COLO829 (cell line): Measurements from ENCODE around the gene OR5H6.
"Not testable (repeated sequence)": the region's sequence is repeated elsewhere in the genome, so short reads cannot be mapped to it uniquely, and the experiment has no call there.

Source experiments
- DNase-seq: peaks from one replicate; pipeline ENCODE4 v3.0.0; 2012; ENCODE audit warnings: low spot score

OR5H6 gene

DNA sequence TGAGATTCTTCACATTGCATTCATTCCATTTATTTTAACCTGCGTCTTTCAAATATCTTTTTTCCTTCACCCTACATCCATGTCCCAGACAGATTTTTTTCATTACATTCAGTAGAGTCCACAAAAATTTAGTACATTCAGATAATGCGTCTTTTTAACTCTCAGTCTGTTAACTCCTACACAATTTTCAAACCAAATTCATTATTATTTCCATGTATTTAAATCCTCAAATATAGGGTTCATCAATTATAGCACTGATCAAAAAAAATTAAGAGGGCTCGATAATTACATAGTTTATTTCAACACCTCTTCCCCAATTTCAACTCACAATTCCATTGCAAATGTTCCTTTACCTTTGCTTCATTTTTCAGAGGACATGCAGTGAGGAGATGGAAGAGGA lies at the start of gene OR5H6:
TSS of gene OR5H6 (plus strand) at position 301 of the 400 bp plus-strand sequence. CDS start at position 390, 89 bp downstream.
- no peak for DNase-seq

DNA sequence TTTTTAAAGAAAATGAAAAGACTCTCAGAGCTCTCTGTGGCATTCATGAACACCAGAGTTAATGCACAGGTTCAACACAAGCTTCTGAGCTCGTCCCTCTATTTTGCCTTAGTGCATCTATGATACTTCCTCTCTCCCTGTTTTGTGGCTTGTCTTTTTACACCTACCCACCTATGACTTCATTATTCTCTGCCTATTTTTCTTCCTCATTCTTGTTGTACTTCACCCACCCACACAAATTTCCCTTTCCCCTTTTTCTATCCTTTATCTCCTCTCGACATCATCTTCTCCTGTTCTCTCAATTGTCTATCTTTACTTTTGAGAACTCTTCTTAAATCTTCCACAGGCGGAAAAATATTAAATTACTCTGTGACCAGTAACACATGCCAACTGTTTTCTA lies 49.0 kb upstream of the OR5H6 start:
- DNase-seq: no peak

DNA sequence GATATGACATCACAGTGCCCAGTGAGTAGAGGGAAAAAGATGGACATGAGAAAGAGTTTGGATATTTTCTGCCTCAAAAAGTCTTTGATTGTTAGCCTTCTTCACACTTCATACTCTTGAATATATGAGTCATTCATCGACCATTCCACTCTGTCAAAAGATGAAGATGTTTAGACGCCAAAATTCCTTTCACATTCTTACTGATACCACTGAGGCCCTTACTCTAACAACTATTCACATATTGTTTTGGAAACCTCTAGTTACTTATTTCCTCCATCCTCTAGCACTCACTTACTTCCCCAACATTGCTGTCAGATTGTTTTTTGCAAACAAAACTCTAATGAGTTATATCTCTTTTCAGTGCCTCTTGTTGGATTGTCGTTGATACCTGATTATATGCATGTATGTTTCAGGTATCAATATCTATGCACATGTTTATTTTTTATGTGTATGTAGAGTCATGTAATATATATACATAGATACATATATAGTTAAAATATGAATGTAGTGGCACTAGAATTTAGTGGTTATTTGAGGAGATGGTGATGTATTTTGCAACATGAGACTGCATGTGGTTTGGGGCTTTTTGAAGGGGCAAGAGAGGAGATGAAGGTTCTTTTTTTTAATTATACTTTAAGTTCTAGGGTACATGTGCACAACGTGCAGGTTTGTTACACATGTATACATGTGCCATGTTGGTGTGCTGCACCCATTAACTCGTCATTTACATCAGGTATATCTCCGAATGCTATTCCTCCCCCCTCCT lies 40.0 kb upstream of the OR5H6 start:
- no peak for DNase-seq

DNA sequence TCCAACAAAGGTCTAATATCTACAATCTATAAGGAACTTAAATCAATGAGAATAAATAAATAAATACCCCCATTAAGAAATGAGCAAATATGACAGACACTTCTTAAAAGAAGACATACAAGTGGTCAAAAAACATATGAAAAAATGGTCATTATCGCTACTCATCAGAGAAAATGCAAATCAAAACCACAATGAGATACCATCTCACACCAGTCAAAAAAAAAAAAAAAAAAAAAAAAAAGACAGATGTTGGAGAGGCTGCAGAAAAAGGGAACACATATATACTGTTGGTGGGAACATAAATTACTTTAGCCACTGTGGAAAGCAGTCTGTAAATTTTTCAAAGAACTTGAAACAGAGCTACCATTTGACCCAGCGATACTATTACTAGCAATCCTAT lies 31.6 kb upstream of the OR5H6 start:
- no peak for DNase-seq

DNA sequence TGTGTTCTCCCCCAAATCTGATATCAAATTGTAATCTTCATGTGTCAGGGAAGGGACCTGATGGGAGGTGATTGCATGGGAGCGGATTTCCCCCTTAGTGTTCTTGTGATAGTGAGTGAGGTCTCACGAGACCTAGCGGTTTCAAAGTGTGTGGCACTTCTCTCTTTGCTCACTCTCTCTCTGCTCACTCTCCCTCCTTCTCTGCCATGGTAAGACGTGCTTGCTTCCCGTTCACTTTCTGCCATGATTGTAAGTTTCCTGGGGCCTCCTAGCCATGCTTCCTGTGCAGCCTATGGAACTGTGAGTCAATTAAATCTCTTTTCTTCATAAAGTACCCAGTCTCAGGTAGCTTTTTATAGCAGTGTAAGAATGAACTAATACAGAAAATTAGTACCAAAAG lies 30.6 kb upstream of the OR5H6 start:
- no peak for DNase-seq

DNA sequence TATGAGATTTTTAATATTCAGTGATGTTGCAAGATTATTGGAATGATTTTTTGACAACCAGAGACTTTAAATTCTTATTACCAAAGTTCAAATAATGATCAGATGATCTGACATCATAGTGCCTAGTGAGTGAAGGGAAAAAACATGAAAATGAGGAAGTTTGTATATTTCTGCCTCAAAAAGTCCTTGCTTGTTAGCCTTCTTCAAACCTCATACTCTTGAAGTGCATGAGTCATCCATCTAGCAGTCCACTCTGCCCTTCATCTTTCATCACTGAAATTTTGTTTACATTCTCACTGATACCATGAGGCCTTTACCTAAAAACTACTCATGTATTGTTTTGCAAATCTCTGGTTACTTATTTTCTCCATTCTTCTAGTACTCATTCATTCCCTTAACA lies 23.9 kb upstream of the OR5H6 start:
- DNase-seq: no peak

DNA sequence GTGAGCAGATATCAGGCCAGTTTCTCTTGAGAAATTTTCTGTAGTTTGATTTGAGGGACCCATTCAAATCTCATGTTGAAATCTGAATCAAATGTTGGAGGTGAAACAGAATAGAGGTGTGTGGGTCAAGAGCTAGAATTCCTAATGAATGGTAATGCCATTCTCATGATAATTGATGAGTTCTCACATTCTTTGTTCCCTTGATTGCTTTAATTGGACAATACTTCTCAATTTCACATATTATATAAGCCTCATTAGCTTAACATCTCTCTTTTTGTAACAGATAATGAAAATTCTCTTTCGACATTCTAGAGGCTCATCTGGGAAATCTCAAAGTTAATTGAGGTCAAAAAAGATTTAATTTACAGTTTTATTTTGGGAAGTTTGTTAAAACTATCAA lies 21.9 kb upstream of the OR5H6 start:
- no peak for DNase-seq

DNA sequence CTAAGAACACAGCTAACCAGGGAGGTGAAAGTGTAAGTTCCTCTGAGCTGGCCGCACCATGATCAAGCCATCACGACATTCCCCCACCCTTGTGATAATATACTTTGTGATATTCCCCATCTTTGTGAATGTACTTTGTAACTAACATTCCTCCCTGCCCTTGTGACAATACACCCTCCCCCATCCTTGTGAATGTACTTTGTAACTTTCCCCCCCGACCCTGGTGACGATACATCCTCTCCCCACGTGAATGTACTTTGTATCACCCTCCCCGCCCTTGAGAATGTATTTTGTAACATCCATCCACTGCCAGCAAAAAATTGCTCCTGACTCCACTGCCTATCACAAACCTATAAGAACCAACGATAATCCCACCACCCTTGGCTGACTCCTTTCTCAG lies 20.2 kb upstream of the OR5H6 start:
- no peak for DNase-seq

DNA sequence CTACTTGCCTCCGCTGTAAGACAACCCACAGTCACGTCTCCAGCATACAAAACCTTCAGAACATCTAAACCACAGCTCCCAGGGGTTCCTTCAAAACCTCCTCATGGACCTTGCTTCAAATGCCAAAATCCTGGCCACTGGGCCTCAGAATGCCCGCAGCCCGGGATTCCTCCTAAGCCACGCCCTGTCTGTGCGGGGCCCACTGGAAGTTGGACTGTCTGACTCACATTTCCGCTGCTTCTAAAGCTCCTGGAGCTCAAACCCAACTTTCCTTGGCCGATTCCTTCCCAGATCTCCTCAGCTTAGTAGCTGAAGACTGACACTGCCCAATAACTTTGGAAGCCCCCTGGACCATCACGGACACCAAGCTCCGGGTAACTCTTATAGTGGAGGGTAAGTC lies 17.9 kb upstream of the OR5H6 start:
- no peak for DNase-seq

DNA sequence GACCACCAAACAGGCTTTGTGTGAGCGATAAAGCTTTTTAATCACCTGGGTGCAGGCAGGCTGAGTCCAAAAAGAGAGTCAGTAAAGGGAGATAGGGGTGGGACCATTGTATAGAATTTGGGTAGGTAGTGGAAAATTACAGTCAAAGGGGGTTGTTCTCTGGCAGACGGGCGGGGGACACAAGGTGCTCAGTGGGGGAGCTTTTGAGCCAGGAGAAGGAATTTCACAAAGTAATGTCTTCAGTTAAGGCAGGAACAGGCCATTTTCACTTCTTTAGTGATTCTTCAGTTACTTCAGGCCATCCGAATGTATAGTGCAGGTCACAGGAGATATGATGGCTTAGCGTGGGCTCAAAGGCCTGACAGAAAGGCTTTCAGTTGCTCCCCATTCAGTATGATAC lies 8.0 kb upstream of the OR5H6 start:
- not testable (repeated sequence) for DNase-seq

DNA sequence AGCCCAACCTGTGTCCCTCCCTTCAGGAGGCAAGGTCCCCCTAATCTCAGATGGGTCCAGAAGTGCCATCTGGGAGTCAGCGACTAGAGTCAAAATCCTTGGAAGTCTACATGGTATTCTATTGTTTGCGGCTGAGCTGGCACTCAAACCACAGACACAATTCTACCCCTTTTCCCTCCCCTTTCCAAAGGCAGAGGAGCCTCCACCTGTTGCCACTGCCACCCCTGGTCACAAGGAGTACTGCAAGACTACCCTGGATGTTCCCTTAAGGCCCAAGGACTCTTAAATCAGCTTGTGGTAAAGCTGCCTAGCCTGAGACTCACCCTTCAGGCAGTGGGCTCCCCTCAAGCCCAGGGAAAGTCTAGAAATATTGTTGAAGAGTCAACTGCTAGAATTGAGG lies 4.3 kb upstream of the OR5H6 start:
- no peak for DNase-seq

DNA sequence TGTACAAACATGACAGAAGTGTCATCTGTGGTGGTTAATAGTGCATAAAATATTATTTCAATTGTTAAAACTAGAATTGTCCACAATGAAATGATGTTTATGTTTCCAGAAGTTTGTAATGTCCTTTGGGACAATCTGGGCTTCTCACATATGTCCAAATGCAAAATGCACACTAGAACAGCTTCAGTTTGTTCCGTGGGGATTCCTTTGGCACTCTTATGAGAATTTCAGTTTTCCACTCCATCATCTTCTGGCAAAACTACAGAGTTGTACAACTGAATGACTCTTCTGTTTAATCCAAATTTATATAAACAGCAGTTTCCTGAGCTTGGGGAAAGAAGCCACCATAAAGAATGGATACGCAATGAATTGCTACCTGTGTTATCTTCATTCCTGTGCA lies 2.0 kb upstream of the OR5H6 start:
- no peak for DNase-seq

DNA sequence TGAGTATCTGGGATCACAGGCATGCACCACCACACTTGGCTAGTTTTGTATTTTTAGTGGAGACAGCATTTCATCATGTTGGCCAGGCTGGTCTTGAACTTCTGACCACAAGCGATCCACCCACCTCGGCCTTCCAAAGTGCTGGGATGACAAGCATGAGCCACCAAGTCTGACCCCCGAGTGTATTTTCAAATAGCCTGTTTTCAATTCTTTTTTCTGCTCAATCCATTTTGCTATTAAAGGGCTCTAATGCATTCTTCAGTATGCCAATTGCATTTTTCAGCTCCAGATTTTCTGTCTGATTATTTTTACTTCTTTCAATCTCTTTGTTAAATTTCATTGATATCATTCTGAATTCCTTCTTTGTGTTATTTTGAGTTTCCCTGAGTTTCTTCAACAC lies 5.8 kb downstream of the OR5H6 start:
- DNase-seq: no peak

DNA sequence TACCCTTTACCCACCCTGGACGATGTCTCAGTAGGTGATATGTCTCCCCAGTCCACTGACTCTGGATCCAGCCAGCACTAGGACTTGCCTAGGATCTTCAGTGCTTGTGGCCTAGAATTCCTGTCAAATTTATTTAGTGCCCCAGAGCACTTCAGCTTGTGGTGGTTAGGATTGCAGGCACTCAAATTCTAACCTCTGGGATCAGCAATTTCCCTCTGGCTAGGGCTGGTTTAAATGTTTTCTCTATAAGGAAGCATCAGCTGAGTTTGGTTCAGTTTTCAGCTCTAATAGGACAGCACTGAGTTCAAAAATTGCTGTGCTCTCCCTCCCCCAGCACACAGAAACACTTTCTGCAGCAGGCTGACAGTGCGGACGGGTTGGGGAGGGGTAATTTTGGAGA lies 8.1 kb downstream of the OR5H6 start:
- no peak for DNase-seq

DNA sequence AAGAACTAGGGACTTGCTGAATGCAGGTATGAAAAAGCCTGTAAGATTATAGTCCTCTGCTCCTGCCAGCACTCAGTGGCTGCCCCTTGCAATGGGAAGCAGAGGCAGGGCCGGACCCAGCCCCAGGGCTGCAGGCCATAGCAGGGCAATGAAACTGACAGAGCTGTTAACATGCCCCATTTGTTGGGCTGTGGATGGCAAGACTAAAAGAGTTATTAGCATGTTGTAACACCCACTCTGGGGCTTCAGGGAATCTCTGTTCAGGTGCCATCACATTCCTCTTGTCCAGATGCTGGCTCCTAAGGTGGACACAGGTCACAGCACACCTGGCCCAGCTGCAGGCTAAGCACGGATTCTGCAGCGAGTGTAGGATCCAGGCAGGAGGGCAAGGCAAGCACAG lies 10.9 kb downstream of the OR5H6 start:
- DNase-seq: no peak

DNA sequence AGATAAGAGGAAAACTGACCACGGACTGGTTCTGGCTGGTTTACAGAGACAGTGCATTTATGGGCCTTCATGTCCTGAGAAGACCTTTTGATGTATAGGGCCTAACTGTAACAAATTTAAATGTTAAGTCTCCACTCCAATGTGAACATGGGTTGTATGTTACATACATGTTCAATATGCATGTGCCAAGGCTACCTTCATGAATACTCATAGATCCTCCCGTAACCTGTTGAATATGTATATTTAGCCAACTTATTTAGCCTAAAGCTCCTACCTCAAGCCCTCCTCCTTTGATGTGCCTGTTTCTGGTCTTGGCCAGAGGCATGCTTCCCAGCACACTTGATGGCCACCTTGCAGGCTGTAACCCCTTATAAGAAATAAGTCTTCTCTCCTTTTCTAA lies 18.2 kb downstream of the OR5H6 start, which contains the start of gene OR5H2:
TSS of gene OR5H2 (plus strand) at position 301 of the 400 bp plus-strand sequence. CDS start 398 bp downstream, outside the sequence.
- no peak for DNase-seq

DNA sequence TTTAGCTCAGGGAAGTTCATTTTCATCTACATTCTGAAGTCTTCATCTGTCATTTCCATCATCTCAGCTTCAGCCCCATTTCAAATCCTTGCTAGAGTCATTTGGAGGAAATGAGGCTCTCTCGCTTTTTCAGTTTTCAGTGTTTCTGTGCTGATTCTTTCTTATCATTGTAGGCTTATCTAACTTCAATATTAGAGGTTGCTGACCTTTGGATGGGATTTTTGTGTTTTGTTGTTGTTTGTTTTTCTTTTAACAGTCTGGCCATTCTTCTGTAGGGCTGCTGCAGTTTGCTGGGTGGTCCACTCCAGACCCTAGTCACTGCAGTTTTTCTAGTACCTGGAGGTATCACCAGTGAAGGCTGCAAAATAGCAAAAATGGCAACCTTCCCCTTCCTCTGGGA lies 26.9 kb downstream of the OR5H6 start:
- no peak for DNase-seq

DNA sequence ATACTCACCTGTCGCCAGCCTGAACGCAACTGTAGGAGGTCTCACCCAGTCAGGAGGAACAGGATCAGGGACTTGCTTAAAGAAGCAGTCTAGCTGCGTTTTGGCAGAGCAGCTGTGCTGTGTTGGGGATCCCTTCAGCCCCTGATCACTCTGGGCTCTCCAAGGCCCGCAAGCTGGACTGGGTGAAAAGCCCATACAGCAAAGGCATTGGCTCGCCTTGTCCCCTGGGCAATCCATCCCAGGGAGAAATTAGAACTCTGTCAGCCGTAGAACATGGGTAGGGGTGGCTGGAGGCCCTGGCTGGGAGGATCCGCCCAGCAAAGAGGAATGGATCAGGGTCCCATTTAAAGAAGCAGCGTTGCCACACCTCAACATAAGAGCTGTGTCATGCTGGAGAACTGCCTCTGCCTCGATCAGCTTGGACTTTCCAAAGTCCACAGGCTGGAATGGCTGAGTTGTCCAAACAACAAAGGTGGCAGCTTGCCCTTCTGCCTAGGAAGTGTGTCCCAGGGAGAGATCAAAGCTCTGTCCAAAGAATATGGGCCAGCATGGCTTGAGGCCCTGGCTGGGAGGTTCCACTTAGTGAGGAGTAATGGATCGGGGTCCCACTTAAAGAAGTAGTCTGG lies 27.4 kb downstream of the OR5H6 start:
- DNase-seq: no peak
